Prostate gland (tissue), 2 donors: Measurements from ENCODE around the gene RAB40A. TPM values are rescaled to one million over a fixed set of nuclear protein-coding genes. Genes with fewer than 3 reads are reported as not detected.

ENCODE experiments used
- DNase-seq: peaks from one replicate; pipeline ENCODE4 v3.0.0-alpha.2; 2019; ENCODE audit warnings: low spot score
- H3K27ac ChIP-seq, 2 donors: fragments of 200-600 bp; sonication (generic); 2 replicates each; pipeline ENCODE4 v1.5.1; 2017 to 2019
- H3K27me3 ChIP-seq: fragments of 200-600 bp; sonication (generic); replicated peaks from 2 replicates; pipeline ENCODE4 v1.5.1; 2019; ENCODE audit not compliant: insufficient read depth
- H3K36me3 ChIP-seq, 2 donors: fragments of 200-600 bp; sonication (generic); 1 replicate in 1 of 2; 2 replicates in 1 of 2; pipeline versions ENCODE4 v1.5.1 to v1.8.1; 2017 to 2019
- H3K4me1 ChIP-seq: fragments of 200-600 bp; sonication (generic); replicated peaks from 2 replicates; pipeline ENCODE4 v1.5.1; 2019
- H3K4me3 ChIP-seq, 2 donors: fragments of 200-600 bp; sonication (generic); 2 replicates each; pipeline ENCODE4 v1.5.1; 2017 to 2019
- H3K9me3 ChIP-seq: fragments of 200-600 bp; sonication (generic); 2 replicates; pipeline ENCODE4 v1.5.1; 2017
- POLR2A ChIP-seq: fragments of 450-650 bp; IDR thresholded peaks from one replicate; pipeline ENCODE4 v1.6.1; 2016; ENCODE audit warnings: antibody characterized with exemption, mild to moderate bottlenecking
- POLR2AphosphoS5 ChIP-seq: sonication (generic); formaldehyde crosslinking; IDR thresholded peaks from one replicate; pipeline ENCODE4 v1.6.1; 2017; ENCODE audit warnings: antibody characterized with exemption
- WGBS: methylation state at CpG from one replicate; pipeline ENCODE4 v1.1.5; 2018; 5-methylcytosine and 5-hydroxymethylcytosine counted together
- intact Hi-C: fragments of 100-400 bp; cut with DNase I; formaldehyde crosslinking; loops from one replicate; pipeline ENCODE4 v1.14.2; 2022
- total RNA-seq, 2 donors: library from RNA; depleted of rRNA; stranded (reverse); fragments of >200 nt; gene quantifications; one replicate each; pipeline ENCODE4 v1.1.0, GENCODE V29; 2016
- TF ChIP-seq, protein P1 (sequence below), 4 experiments: fragments of 200-600 bp in 2 of 4; fragments of 450-650 bp in 2 of 4; sonication (generic) in 2 of 4; IDR thresholded peaks; 1 replicate in 3 of 4; 2 replicates in 1 of 4; pipeline ENCODE4 v1.5.1; 2016 to 2019; ENCODE audit warnings: antibody characterized with exemption in 4 of 4, mild to moderate bottlenecking in 2 of 4, moderate library complexity in 2 of 4

RAB40A gene
- total RNA-seq, 2 donors from 2014 or later: 1.5 to 24.7 TPM

DNA sequence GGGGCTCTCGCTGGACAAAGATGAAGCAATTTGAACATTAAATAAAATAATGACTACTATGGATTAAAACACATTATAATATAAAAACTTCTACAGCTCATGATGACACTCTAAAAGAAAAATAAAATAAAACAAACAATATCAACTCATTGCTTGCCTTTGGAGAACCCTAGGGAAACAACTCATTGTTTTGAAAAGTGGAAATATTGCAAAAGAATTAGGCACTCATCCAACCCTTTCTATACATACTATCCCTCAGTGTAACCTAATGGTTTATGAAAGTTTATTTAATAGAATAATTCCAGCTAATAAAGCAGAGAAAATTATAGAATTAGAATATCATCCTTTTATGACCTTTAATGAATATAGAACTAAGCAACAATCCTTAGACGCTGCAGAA is 718 bp downstream of the RAB40A start:
- Histone ChIP-seq H3K27ac (no peak overlapping the region), H3K4me1 (no peaks in the 10 kb centered on the region), H3K4me3 (no peak overlapping the region), H3K9me3 (no peaks in the 10 kb centered on the region), H3K36me3 (no peaks in the 10 kb centered on the region), H3K27me3 (no peaks in the 10 kb centered on the region)
- WGBS: 100% methylated on average over 2 of the region's 2 CpGs
- intact Hi-C loops: no loop called here
- TF ChIP-seq POLR2AphosphoS5 (no peak), POLR2A (no peak)
- TF ChIP-seq, protein P1, sequence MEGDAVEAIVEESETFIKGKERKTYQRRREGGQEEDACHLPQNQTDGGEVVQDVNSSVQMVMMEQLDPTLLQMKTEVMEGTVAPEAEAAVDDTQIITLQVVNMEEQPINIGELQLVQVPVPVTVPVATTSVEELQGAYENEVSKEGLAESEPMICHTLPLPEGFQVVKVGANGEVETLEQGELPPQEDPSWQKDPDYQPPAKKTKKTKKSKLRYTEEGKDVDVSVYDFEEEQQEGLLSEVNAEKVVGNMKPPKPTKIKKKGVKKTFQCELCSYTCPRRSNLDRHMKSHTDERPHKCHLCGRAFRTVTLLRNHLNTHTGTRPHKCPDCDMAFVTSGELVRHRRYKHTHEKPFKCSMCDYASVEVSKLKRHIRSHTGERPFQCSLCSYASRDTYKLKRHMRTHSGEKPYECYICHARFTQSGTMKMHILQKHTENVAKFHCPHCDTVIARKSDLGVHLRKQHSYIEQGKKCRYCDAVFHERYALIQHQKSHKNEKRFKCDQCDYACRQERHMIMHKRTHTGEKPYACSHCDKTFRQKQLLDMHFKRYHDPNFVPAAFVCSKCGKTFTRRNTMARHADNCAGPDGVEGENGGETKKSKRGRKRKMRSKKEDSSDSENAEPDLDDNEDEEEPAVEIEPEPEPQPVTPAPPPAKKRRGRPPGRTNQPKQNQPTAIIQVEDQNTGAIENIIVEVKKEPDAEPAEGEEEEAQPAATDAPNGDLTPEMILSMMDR (IDR thresholded peaks at IDR 0.05): no peak
- no peak for DNase-seq

DNA sequence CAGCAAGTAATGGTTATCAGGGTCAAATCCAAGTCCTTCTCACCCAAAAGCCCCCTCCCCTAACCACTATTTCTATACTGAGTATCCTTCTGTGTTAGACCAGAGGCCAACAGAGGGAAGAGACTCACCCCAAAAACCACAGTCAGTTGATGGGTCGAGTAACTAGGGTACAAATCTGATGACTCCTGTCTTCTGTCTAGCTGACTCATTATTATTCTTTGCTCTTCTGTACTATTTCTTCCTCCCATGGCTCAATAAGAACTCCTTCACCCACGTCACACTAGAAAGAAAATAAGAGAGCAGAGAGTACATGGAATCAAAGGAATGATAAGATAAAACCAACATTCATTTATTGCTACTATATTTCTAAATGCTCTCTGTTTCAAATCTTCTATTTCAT is 2.0 kb downstream of the RAB40A start:
- 59% methylated on average over 2 of the region's 2 CpGs for WGBS
- Histone ChIP-seq H3K4me1 (no peaks in the 10 kb centered on the region), H3K9me3 (no peaks in the 10 kb centered on the region), H3K27me3 (no peaks in the 10 kb centered on the region), H3K27ac (no peak overlapping the region), H3K4me3 (no peak overlapping the region), H3K36me3 (no peaks in the 10 kb centered on the region)
- no peak for TF ChIP-seq POLR2A
- TF ChIP-seq, protein P1 (IDR thresholded peaks at IDR 0.05): no peak
- intact Hi-C loops: no loop called here
- DNase-seq: no peak

- intact Hi-C loops: no loop called here
- DNase-seq: no peak
- TF ChIP-seq, protein P1 (IDR thresholded peaks at IDR 0.05): no peak
- TF ChIP-seq POLR2A (no peak), POLR2AphosphoS5 (no peak)
These were observed 5.7 kb downstream of the RAB40A start for GRCh38 chrX:103513476-103514108.

DNA sequence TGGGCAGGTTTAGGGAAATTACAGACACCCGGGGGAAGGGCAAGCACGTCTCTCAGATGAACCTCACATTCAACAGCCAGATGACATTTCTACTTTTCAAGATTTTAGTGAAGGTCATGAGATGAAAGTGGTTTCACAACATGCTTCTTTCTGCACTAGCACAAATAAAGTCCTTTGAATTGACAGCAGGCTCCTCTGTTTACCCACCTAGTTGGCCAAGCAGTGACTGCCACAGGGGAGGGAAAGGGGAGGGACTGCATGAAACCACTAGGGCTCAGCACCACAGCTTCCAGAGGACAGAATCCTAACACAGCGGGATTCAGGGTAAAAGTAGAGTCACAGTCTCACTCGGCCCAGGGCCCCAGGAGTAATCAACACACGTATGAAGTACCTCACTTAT is 6.2 kb downstream of the RAB40A start:
- DNase-seq: no peak
- intact Hi-C loops: no loop called here
- H3K36me3 ChIP-seq: no peaks in the 10 kb centered on the region
- WGBS: 71% methylated on average over 5 of the region's 5 CpGs
- H3K27ac ChIP-seq: no peak overlapping the region
- no peak for TF ChIP-seq POLR2A
- no peak for TF ChIP-seq POLR2AphosphoS5
- TF ChIP-seq, protein P1 (IDR thresholded peaks at IDR 0.05): no peak
- no peak overlapping the region for H3K4me3 ChIP-seq
- no peaks in the 10 kb centered on the region for H3K9me3 ChIP-seq
- H3K27me3 ChIP-seq: no peaks in the 10 kb centered on the region
- no peaks in the 10 kb centered on the region for H3K4me1 ChIP-seq

More at GRCh38 chrX:103513476-103514108, 5.7 kb downstream of the RAB40A start:
- WGBS: 62% methylated on average over 4 of the region's 4 CpGs
- Histone ChIP-seq H3K27me3 (no peaks in the 10 kb centered on the region), H3K4me1 (no peaks in the 10 kb centered on the region), H3K4me3 (no peak overlapping the region), H3K36me3 (no peaks in the 10 kb centered on the region), H3K9me3 (no peaks in the 10 kb centered on the region), H3K27ac (no peak overlapping the region)

DNA sequence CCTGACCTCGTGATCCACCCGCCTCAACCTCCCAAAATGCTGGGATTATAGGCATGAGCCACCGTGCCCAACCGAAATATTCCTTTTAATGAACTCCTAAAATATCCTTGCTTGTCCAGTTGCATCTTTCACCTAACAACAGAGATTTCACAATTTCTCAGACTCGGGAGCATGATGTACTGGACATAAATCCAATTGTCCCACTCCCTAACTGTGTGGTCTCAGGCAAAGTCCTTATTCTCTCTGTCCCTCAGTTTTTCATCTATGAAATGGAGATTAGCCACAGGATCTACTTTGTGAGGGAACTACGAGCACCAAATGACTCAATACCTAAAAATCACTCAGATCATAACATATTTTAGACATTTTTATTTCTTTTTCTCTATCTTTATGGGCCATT is 9.3 kb downstream of the RAB40A start:
- Histone ChIP-seq H3K27ac (no peak overlapping the region), H3K4me3 (no peak overlapping the region), H3K36me3 (no peaks in the 10 kb centered on the region), H3K27me3 (no peaks in the 10 kb centered on the region), H3K4me1 (no peaks in the 10 kb centered on the region), H3K9me3 (no peaks in the 10 kb centered on the region)
- intact Hi-C loops: no loop called here
- DNase-seq: no peak
- 82% methylated on average over 6 of the region's 6 CpGs for WGBS
- TF ChIP-seq POLR2A (no peak), POLR2AphosphoS5 (no peak)
- TF ChIP-seq, protein P1 (IDR thresholded peaks at IDR 0.05): no peak
